Inflammatory macrophage treated with lipopolysaccharide for 1 hour (primary cell): Measurements from ENCODE around the gene FAM117A.
"Not testable (repeated sequence)": the region's sequence is repeated elsewhere in the genome, so short reads cannot be mapped to it uniquely, and the experiment has no call there.

ENCODE experiments used
- DNase-seq, 2 donors: peaks; one replicate each; pipeline ENCODE4 v3.0.0-alpha.2; 2020 to 2022

The FAM117A gene

DNA sequence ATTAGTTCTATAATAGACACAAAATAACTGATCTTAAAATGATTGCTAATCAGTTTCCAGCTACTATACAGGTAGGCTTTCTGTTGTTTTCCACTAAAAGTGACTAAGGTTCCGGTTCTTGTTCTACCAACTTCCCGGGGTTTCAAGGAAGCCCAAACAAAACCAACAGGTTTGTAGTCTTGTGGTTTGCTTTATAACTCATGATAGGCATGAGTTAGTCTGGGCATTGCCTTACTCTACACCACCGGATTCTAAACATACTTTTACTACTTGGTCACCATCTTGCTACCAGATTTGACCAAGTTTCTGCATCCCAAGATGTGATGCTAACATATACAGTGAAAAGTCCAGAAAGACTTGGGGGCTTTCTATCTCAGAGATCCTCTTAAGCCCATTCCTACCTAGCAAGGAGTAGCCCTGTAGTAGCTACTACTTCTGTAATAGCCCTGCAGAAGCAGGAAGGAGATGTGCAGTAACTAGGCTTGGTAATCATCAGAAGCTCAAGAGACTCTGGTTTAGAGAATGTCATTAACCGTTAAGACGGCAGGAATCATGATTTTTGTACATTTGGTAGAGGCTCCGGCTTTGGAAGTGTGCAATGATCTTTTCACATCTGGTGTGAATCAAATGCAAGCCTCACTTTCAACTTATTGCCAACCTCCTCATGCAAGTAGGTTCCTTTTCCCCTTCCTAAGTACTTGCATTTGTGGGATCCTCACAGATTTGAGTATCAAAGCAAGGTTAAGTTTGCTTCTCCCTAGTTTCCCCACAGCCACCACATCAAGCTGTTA is 1.6 kb downstream of the FAM117A start:
- no peak for DNase-seq

DNA sequence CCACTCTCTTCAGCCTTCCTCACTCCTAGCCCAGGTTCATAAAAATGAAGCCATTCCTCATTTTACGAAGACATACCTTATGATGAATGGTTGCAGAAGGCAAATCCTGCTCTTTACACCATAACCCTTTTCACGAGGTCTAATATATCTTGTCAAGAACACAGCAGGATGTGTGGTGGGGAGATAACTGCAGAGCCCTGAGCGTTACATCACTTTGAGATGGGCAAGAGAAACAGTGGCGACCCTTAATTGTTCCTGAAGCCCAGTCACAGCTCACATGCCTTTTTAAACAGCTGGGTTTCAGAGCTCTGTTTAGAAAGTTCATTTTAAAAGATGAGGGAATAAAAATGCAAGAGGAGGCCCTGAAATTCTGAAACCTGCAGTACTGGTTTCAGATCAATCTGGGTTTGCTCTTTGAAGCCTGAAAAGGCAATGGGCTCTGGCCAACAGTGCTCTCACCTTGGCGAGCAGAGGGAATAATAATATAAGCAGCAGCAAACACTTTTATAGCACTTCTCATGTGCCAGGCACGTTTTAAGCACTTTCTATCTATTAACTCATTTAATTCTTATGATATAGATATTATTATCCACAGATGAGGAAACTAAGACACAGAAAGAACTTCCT is 2.9 kb downstream of the FAM117A start:
- no peak for DNase-seq

DNA sequence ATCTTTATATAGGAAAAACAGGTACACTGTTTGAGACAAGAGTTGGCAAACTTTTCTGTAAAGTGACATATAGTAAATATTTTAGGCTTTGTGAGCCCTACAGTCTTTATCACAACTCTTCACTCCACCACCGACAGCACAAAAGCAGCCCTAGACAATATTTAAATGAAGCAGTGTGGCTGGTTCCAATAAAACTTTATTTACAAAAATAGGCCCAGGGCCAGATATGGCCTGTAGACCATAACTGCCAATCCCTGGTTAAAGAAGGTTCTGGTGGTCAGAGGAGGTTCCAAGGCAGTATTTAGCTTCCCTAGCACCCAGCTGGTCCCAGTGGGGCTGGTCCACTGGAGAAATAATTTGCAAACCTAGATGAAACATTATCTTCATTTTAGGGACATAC is 3.6 kb downstream of the FAM117A start:
- no peak for DNase-seq

DNA sequence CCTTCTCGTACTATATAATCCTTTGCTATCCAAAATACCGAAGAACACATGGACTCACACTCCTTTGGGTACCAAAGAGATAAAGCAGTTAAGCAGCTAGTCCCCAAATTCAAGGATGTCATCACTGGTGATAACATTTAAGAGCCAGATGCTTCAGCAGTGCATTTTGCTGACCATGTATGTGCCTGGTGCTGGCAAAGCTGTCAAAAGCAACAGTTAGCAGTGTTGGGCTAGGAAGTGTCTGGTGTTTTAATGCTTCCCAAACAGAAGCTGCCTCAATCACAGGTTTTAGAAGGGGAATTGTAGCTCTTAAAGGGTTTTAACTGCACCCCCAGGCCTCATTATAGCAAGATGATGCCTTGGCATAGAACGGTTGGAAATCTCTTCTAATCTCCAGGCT is 4.7 kb downstream of the FAM117A start:
- no peak for DNase-seq

DNA sequence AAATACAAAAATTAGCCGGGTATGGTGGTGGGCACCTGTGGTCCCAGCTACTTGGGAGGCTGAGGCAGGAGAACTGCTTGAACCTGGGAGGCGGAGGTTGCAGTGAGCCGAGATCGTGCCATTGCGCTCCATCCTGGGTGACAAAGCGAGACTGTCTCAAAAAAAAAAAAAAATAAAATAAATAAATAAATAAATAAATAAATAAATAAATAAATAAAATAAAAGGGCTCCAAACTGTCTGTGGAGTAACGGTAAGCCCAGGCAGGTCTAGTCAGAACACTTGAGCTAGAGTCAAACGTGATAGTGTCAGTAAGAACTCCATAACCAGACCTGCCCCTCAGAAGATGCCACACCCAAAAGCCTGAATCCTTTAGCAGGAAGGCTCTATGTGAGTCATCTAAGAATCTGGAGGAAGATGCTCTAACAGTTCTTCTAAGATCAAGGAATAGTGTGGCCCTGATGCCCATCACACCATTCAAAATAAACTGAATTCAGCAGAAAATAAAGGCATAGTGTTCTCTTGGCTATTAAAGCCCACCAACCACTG is 5.4 kb downstream of the FAM117A start:
- DNase-seq = not testable (repeated sequence)

DNA sequence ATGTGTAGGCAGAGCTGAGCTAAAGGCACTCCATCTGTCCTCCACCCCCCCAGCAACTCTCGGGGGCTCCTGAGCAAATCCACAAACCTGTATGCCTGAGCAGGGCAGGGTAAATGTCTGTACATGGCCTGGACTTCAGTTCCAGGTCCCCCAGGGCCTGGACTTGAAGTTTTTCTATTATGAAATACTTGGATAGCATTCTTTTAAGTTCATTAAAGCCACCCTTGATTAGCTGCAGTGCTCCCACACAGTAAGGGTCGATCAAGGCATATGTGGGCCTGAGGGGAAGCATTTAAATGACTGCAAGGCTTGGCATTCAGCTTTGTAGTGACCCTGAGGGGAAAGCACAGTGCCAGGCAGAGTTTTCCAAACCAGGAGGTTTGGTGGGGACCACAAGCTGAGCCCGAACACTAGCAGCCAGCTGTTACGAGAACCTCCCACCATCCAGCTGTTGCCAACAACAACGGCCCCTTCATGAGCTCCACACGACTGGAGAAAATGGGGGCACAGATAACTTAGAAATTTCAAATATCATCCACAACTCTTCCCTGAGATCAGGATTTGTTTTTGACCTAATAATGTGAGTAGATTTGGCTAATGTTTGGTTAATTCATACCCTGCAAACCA is 6.7 kb downstream of the FAM117A start:
- no peak for DNase-seq

DNA sequence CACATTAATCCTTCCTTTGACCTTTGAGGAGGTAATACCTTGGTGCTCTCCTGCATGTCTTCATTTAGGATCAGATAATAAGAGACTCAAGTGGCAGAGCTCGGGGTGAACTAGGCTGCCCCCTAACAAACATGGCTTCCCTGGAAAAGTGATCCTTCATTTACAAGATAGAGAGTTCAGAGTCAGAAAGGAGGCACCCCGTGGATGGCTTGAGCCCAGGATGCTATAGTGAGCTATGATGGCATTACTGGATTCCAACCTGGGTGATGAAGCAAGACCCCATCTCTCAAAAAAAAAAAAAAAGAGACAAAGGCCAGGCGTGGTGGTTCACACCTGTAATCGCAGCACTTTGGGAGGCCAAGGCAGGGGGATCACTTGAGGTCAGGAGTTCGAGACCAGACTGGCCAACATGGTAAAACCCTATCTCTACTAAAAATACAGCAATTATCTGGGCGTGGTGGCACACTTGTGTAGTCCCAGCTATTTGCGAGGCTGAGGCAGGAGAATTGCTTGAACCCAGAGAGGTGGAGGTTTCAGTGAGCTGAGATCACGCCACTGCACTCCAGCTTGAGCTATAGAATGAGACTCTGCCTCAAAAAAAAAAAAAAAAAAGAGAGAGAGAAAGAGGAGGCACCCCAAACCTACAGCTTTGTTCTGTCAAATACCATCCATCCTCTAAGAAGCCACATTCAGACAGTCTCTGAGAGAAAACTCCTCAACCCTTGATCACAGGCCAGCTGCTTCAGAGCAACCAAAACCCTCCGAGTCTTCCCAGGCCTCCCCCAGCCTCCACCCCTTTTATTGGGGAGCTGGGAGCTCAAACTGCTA is 7.4 kb downstream of the FAM117A start:
- DNase-seq = no peak

DNA sequence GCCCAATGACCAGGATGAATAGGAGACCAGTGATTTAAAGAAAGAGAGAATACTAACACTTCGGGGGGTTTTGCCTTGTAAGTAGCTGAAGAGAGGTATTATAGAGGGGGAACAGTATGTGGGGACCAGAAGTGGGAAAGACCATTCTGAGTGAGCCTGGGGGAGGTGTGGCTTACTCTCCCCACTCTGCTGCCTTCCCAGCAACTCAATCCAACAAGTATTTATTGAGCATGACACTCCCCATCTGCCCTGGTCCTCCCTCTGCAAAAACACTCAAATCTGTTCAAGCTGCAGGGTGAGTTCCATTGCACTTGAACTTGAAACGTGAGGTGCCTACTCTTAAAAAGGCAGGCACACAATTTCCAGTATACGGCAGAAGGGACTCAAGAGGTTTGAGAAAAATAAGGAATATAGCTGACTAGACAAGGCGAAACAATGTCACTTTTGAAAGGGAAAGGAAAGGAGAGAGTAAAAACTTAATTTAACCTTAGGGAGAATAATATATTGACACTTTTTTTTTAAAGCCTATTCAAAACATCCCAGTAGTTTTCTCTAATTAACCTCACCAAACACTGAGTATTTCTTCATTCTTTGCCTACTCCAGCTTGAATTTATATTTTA is 8.2 kb downstream of the FAM117A start:
- no peak for DNase-seq

DNA sequence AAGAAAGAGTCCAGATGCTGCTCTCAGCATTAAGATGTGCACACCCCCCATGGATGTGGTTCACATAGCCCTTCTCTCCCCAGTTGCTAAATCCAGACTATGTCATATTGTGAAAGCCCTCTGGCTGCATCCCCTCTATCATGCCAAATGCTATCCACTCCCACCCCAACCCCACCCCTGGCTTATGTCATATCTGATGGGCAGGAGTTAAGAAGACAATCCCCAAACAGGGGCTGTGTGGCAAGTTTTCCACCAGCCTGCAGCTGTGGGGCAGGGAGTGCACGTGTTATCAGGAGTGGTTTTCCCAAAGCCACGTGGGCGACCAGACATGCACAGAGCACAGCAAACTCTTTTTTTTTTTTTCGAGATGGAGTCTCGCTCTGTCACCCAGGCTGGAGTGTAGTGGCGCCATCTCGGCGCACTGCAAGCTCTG is 10.0 kb downstream of the FAM117A start:
- no peak for DNase-seq

DNA sequence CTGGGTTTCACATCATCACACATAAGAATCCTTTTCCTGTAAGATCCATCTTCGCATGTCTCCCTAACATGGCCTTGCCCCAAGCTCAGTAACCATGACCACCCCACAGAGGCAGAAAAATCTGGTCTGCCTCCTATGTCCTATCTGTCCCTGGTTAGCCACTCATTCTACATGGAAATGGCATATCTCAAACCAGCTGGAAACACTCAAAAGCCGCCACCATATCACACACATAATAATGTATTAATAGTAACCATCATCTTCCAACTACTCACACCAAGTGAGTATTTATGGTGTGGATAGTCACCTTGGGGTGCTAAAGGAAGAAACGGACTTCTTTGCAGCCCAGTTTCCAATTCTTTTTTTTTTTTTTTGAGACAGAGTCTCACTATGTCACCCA is 11.4 kb downstream of the FAM117A start:
- DNase-seq = no peak

DNA sequence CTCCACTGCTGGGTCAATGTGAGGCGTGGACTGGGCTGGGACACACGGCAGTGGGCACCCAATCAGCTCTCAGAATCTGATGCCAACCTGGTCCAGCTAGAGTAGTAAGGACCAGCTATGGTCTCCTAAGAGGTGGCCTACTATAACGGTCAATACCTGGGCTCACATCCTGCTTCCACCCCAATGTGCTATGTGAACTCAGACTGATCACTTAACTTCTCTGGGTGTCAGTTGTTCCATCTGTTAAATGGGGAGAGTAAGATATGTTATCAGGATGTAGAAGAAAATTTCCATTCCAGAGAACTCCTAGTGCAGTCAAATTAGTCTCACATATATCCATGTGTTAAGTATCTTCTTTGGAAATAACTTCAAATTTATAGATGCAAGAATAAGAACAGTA is 14.2 kb downstream of the FAM117A start:
- DNase-seq = no peak

DNA sequence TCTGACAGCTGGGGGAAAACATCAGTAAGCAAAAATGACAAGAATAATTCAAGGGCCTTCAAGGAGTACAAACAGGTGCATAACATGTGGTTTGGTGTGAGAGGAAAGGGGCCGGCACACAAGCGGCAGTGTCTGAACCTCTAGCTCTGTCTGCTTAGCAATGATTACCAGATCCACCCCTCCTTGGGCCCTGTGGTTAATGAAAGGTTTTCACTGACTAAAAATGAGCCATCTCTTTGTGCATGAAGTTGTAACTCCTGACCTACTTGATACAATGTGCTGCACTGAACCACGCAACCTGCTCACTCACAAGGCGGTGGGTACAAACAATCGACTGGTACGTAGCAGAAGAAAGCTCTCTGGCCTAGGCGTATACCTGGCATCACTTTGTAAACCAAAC is 15.1 kb downstream of the FAM117A start:
- no peak for DNase-seq

DNA sequence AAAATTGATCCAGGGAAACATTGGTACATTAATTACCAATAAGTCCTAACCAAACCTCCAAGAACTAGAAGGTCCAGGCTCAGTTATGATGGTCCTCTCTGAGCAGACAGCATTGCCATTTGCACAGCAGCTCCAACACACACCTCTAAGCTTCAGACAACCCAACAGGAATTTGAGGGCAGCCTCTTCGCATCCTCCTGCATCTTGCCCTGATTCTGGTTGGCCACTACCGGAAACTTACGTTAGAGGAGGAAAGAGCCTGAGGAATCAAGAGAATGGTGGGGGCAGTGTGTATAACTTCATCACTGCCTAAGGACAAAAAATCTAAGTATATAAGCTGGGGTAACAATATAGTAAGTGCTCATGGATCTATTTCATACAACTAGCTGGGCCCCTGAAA is 15.7 kb downstream of the FAM117A start:
- no peak for DNase-seq

DNA sequence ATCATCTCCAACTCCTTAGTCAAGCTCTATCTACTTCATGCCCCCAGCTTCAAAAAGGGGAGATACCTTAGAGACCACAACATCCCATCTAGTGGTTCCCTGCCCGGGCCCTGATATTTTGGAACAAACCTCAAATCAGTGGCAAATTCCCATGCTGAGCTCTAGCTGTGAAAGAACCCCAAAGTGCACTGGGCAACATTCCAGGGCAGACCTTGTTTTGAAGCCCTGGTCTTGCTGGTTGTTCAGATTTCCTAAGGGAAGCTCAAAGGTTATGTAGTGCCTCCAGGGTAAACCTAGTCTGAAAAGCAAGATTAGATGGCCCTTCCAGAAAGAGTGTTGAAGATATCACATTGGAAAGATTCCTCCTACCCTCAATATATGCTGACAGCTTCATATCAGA is 16.3 kb downstream of the FAM117A start:
- no peak for DNase-seq

DNA sequence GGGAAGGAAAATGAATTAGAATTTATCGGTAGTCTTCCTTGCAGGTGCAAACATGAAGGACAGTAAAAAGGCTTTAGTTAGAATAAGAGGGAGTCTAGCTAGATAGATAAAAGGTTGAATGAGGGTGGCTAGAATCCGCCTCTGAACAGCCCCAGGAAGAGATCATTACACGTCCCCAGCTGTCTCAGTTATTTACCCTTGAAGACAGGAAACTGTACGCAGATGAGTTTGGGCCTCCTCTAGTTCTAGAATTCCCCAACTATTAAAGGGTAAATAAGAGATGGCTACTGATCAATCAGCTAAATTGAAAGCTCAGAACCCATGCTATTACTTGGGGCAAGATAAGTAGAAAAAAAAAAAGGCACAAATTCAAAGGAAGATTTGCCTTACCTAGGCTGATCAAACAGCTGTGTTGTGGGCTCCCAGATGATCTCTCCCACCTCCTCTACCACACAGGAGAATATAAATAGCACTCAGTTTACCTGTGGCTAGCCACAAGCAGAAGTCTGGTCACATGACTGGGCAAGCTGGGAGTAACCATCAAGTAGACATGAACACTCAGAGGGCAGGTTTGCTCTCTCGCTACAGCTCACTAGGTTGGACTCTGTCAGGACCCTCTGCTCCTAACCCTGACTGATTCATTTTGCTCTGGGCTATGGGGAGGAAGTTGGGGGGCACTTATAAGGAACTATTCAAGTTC is 17.0 kb downstream of the FAM117A start:
- DNase-seq = no peak

DNA sequence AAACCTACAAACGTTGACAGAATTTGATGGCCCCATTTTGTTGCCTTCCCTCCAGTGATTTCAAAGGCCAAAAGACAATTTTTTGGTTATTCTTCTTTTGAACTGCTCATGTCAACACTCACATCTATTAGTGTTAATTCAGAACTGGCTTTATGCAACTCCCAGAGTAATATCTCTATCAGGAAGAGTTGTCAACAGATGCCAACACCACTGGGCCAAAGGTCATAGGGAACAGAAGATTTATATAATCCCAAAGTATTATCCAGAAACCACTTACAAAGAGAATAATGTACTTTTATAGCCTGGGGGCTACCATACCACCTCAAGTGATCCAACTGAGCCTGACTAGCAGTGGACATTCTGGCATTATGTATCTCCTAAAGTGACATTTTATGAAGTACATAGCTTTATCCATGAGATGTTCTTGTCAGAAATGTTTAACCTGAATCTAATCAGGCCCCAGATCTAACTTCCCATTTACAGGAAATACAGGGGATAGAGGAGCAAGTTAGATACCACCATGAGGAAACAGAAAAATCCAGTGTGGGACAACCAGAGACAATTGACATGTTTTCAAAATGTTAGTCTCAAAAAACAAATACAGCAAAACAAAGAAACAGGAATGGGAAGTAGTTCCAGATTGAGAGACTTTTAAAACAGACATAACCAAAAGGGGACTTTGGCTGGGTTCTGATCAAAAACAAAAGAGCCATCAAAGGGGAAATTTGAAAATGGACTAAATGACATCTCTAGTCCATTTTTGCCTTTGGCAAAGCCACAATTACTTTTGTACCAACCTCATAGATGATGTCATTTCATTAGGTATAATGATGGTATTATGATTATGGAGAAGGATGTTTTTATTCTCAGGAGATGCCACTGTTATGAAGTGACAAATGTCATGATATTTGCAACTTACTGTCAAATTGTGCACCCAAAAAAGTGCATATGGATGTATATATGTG is 18.5 kb downstream of the FAM117A start:
- DNase-seq = no peak

DNA sequence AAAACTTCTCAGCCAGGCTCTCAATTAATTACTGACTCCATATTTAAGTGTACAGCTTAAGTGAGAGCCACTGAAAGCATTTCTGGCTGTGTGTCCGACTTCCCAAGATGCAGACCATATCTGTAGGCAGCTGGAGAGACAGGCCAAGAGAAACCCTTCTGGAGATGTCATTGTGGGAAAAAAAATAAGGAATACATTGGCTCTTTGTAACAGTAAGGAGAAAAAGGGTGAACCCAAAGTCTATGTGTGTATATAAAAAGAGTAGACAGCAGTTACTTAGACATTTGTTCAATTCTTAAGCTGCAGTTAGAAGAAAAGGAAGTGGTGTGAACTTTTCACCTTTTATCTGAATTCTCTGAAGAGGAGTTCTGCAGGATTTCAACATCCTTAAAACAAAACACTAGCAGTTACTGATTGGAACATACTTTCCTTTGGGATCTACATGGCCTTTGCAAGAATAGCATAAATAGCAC is 21.7 kb downstream of the FAM117A start:
- DNase-seq = peak; percentile 38 to 62

DNA sequence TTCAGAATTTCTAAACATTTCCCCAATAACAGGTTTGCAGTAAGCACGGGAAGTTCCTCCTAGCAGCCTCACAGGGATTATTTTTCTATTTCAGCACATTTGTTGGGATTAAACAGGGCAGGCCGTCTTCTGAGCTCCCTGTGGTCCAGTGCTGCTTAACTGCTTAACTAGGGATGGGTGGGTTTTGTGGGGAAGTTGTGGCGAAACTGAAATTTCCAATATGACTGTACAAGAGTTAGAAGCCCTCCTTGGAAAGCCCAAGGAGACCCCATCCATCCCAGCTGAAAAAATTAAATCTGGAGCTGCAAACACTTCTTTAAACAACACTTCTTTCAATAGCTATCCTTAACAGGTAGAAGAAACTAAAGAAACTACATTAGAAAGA is 22.2 kb downstream of the FAM117A start:
- DNase-seq = peak in 1 of 2 donors; percentile 33

DNA sequence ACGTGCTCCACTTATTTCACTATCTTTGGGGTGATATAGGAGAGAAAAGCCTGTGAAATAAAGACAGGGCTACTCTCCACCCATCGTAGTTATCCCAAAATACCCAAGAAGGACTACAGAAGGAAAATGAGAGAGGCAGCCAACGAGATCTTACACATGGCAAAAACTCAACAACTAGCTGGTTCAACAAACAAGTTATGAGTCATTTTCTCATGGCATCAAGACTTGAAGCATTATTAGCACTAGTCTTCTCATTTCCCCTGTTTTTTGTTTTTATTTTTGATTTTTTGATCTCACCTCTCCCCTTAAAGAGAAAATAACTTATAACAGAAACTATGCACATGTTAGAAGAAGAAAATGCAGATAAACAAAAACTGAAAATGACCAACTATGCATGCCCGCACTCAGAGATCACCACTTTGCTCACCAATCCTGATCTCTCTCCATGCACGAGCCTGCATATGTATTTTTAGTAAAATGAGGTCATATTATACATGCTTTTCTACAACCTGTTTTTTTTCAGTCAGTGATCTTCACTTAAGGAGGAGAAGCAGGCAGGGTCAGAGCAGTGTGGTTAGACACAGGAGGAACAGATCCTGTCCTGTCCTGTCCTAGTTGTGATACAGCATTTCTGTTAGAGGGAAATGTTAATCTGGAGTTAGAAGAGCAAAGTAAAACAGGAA is 22.8 kb downstream of the FAM117A start:
- DNase-seq = no peak
